ENCODE data around the gene ZNHIT2. TPM values are rescaled to one million over a fixed set of nuclear protein-coding genes. Genes with fewer than 3 reads are reported as not detected.

The ZNHIT2 gene
- total and polyA plus RNA-seq, 2 of the 13 experiments (the other 11 are each of a cell fraction or from before 2014, with no cell fraction given) = 1.1 to 6.5 TPM

GRCh38 chr11:65114538-65115171, 2.8 kb downstream of the ZNHIT2 start:
- H3K9me3 ChIP-seq (ENCODE audit: low read length) = no peaks in the 10 kb centered on the region
- no peak overlapping the region for H3K27ac ChIP-seq (ENCODE audit: extremely low read length, insufficient read depth, low read length)
- no peaks in the 10 kb centered on the region for H3K27me3 ChIP-seq (ENCODE audit: control insufficient read depth in 1 of 2, insufficient read depth in 2 of 2, low read length in 2 of 2)
- in situ Hi-C loops (cut with HindIII; ENCODE audit: extremely low pct_ligation_motif_present, low pct_unique_long_range_greater_than_20kb) = loop anchor here (5.0 kb wide), 1 partner anchor 68 kb away; the partner anchor contains the start of gene CAPN1
- no peak overlapping the region for H3K9ac ChIP-seq (ENCODE audit: insufficient read depth, low read depth, low read length)
- no peak for DNase-seq (ENCODE audit: low spot score)
- H3K36me3 ChIP-seq (replicated peaks in 1 of 2; ENCODE audit: control insufficient read depth in 1 of 2, insufficient read depth in 2 of 2, low read length in 2 of 2) = peaks cover 0 to 9% of the 10 kb centered on the region in 2 experiments; a peak in 3 of 5 replicates
- FAIRE-seq = no peak
- intact Hi-C loops (cut with micrococcal nuclease; ENCODE audit: unreplicated experiment) = no loop called here
- no peak overlapping the region for H3K4me2 ChIP-seq (ENCODE audit: low read depth, low read length)
- H3K4me3 ChIP-seq (replicated peaks in 1 of 3; ENCODE audit: insufficient read depth in 1 of 3, low read depth in 2 of 3, low read length in 3 of 3) = no peak overlapping the region
- peaks cover 37% of the 10 kb centered on the region for H3K4me1 ChIP-seq (ENCODE audit: insufficient read depth, low read length)
- ChIA-PET CTCF (ENCODE audit: low intra/inter-chr PET ratio, low total read pairs) (no interaction called here), POLR2A (interaction anchor here (4.8 to 4.9 kb wide), 2 partner anchors 18 to 20 kb away, joined by 53 to 86 read pairs; partner anchors contain the start of genes SYVN1 and VPS51)
- BruUV-seq (replicated peaks) = no TSS peak
- TF ChIP-seq AGO2 (optimal IDR thresholded peaks at IDR 0.05; ENCODE audit: low read depth, low read length) = peak; percentile 83
- no peak for TF ChIP-seq ZFYVE20 (CRISPR knock-in tag; IDR thresholded peaks at IDR 0.05; ENCODE audit: borderline replicate concordance, low read depth)
- no peak for TF ChIP-seq SALL2 (CRISPR knock-in tag; IDR thresholded peaks at IDR 0.05)
- TF ChIP-seq ZNF780A (CRISPR knock-in tag; IDR thresholded peaks at IDR 0.05) = no peak
- TF ChIP-seq, protein P1, sequence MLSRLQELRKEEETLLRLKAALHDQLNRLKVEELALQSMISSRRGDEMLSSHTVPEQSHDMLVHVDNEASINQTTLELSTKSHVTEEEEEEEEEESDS (CRISPR knock-in tag; IDR thresholded peaks at IDR 0.05; ENCODE audit: borderline replicate concordance) = no peak
- TF ChIP-seq ETS1 (CRISPR knock-in tag; IDR thresholded peaks at IDR 0.05) = no peak
- TF ChIP-seq BCL3 (CRISPR knock-in tag; IDR thresholded peaks at IDR 0.05) = no peak
- TF ChIP-seq EP300 (IDR thresholded peaks at IDR 0.05; ENCODE audit: low read depth in 2 of 2, low read length in 2 of 2) = no peak
- TF ChIP-seq EP300 (CRISPR knock-in tag; IDR thresholded peaks at IDR 0.05; ENCODE audit: borderline replicate concordance) = no peak
- TF ChIP-seq HDAC6 (IDR thresholded peaks at IDR 0.05; ENCODE audit: low read depth, low read length) = no peak
- no peak for TF ChIP-seq ZGPAT (CRISPR knock-in tag; IDR thresholded peaks at IDR 0.05)
- TF ChIP-seq POLR2A (IDR thresholded peaks at IDR 0.05; ENCODE audit: insufficient read depth in 1 of 2, low read depth in 2 of 2, low read length in 2 of 2) = 0 out of 4 replicates have a peak, but pooled peaks of 1 of the 2 experiments have one; percentile 1
- TF ChIP-seq, protein P2, sequence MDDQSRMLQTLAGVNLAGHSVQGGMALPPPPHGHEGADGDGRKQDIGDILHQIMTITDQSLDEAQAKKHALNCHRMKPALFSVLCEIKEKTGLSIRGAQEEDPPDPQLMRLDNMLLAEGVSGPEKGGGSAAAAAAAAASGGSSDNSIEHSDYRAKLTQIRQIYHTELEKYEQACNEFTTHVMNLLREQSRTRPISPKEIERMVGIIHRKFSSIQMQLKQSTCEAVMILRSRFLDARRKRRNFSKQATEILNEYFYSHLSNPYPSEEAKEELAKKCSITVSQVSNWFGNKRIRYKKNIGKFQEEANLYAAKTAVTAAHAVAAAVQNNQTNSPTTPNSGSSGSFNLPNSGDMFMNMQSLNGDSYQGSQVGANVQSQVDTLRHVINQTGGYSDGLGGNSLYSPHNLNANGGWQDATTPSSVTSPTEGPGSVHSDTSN (CRISPR knock-in tag; IDR thresholded peaks at IDR 0.05; ENCODE audit: borderline replicate concordance) = no peak
- no peak for TF ChIP-seq ZBTB44 (CRISPR knock-in tag; IDR thresholded peaks at IDR 0.05)
- TF ChIP-seq PAX8 (CRISPR knock-in tag; IDR thresholded peaks at IDR 0.05; ENCODE audit: borderline replicate concordance) = no peak
- WGBS (ENCODE audit: low lambda C conversion rate) = 91% methylated on average over 8 of the region's 11 CpGs
- no peaks in the 10 kb centered on the region for H4K20me1 ChIP-seq (ENCODE audit: insufficient read depth, low read length)
- ATAC-seq = no peak
- no peak overlapping the region for H2AFZ ChIP-seq (ENCODE audit: low read length)
- H3K79me2 ChIP-seq (ENCODE audit: insufficient read depth, low read length) = peaks cover 10% of the 10 kb centered on the region
